Uterus (tissue), 2 donors: ENCODE data around the gene MX1.

Experiments used
- CTCF ChIP-seq, 4 experiments: fragments of 200-600 bp in 2 of 4; fragments of 450-650 bp in 2 of 4; sonication (generic) in 2 of 4; IDR thresholded peaks; one replicate each; pipeline ENCODE4 v1.5.1; 2016 to 2019; ENCODE audit warnings: antibody characterized with exemption in 4 of 4, mild to moderate bottlenecking in 2 of 4, moderate library complexity in 1 of 4
- POLR2A ChIP-seq, 2 donors: fragments of 450-650 bp; IDR thresholded peaks; one replicate each; pipeline ENCODE4 v1.6.1; 2016; ENCODE audit warnings: antibody characterized with exemption in 2 of 2, mild to moderate bottlenecking in 1 of 2, moderate library complexity in 1 of 2

GRCh38 chr21:41497008-41497407 is 71.0 kb downstream of the MX1 start:
- no peak for TF ChIP-seq POLR2A (IDR thresholded peaks at IDR 0.05)
- no peak for TF ChIP-seq CTCF (IDR thresholded peaks at IDR 0.05)
